GM12878 (cell line): ENCODE data around the gene B4GALT3. TPM values are rescaled to one million over a fixed set of nuclear protein-coding genes. Genes with fewer than 3 reads are reported as not detected.

Experiments
- CHD1 ChIP-seq: IDR thresholded peaks from 2 replicates; pipeline ENCODE4 v1.6.1; 2012; ENCODE audit warnings: low read depth, low read length, improper control_type of control experiment
- EED ChIP-seq: sonication (generic); IDR thresholded peaks from 2 replicates; pipeline ENCODE4 v1.6.1; 2016; ENCODE audit warnings: antibody characterized with exemption, low read depth
- HDGF ChIP-seq: fragments of 450-650 bp; IDR thresholded peaks from 2 replicates; pipeline ENCODE4 v1.6.1; 2016; ENCODE audit warnings: antibody characterized with exemption
- MTA3 ChIP-seq: IDR thresholded peaks from 2 replicates; pipeline ENCODE4 v1.6.1; 2012; ENCODE audit warnings: low read length, inconsistent platforms, borderline replicate concordance
- NFYB ChIP-seq: IDR thresholded peaks from 2 replicates; pipeline ENCODE4 v1.6.1; 2011; ENCODE audit warnings: low read depth, mild to moderate bottlenecking, low read length, improper control_type of control experiment, moderate library complexity; ENCODE audit not compliant: insufficient read depth
- RAD21 ChIP-seq: IDR thresholded peaks from 2 replicates; pipeline ENCODE4 v1.6.1; 2011; ENCODE audit warnings: mild to moderate bottlenecking, low read depth, low read length, moderate library complexity; ENCODE audit not compliant: insufficient read depth
- RELA ChIP-seq: fragments of 450-650 bp; IDR thresholded peaks from 2 replicates; pipeline ENCODE4 v1.8.0; 2014; ENCODE audit warnings: borderline replicate concordance; ENCODE audit not compliant: partially characterized antibody
- SIN3A ChIP-seq: IDR thresholded peaks from 2 replicates; pipeline ENCODE4 v1.6.1; 2012; ENCODE audit warnings: low read depth, low read length, improper control_type of control experiment
- SRF ChIP-seq, 2 experiments: IDR thresholded peaks; 2 replicates each; pipeline ENCODE4 v1.6.1; 2011; ENCODE audit warnings: low read depth in 2 of 2, low read length in 2 of 2, mild to moderate bottlenecking in 1 of 2, moderate library complexity in 1 of 2
- STAT1 ChIP-seq: fragments of 450-650 bp; conservative IDR thresholded peaks from 2 replicates; pipeline ENCODE4 v1.6.1; 2014; ENCODE audit warnings: antibody characterized with exemption, mild to moderate bottlenecking
- STAT3 ChIP-seq: IDR thresholded peaks from 2 replicates; pipeline ENCODE4 v1.6.1; 2011; ENCODE audit warnings: low read depth, low read length, improper control_type of control experiment
- TARDBP ChIP-seq: IDR thresholded peaks from 2 replicates; pipeline ENCODE4 v1.6.1; 2016; ENCODE audit warnings: borderline replicate concordance
- YY1 ChIP-seq: IDR thresholded peaks from 2 replicates; pipeline ENCODE4 v1.6.1; 2011; ENCODE audit warnings: low read depth, mild to moderate bottlenecking, low read length
- ZBED1 ChIP-seq: IDR thresholded peaks from 2 replicates; pipeline ENCODE4 v1.6.1; 2016; ENCODE audit warnings: borderline replicate concordance
- ZBTB40 ChIP-seq: fragments of 450-650 bp; IDR thresholded peaks from 2 replicates; pipeline ENCODE4 v1.6.1; 2016; ENCODE audit warnings: mild to moderate bottlenecking, moderate library complexity, borderline replicate concordance
- ZNF384 ChIP-seq: IDR thresholded peaks from 2 replicates; pipeline ENCODE4 v1.6.1; 2012; ENCODE audit warnings: low read depth, mild to moderate bottlenecking, low read length, improper control_type of control experiment, borderline replicate concordance
- ZZZ3 ChIP-seq: IDR thresholded peaks from 2 replicates; pipeline ENCODE4 v1.6.1; 2011; ENCODE audit warnings: low read depth; ENCODE audit not compliant: control insufficient read depth, insufficient read length
- polyA plus RNA-seq, 11 experiments: library from polyadenylated mRNA; depleted of rRNA in 4 of 11; unstranded in 6 of 11; stranded (reverse) in 5 of 11; fragments of >200 nt; fragmentation: Nextera tagmentation in 4 of 11; fragmentation: Illumina TruSeq in 1 of 11; extraction: Ambion mirVana in 4 of 11; extraction: Trizol in 1 of 11; gene quantifications; 1 replicate in 1 of 11; 2 replicates in 10 of 11; pipeline versions ENCODE4 v1.2.1 to v1.2.3, GENCODE V29; 2011 to 2016; ENCODE audit warnings: inconsistent platforms in 2 of 11, missing spikeins in 2 of 11, low read depth in 1 of 11
- total RNA-seq, 4 experiments: library from RNA; depleted of rRNA in 3 of 4; stranded (reverse); fragments of >200 nt in 3 of 4; fragmentation: Illumina TruSeq in 1 of 4; extraction: Trizol in 1 of 4; gene quantifications; 2 replicates each; pipeline versions ENCODE4 v1.2.1 to v1.2.3, GENCODE V29; 2013 to 2021
- TF ChIP-seq, protein P1 (sequence below): IDR thresholded peaks from 2 replicates; pipeline ENCODE4 v1.6.1; 2011; ENCODE audit warnings: mild to moderate bottlenecking, low read depth, low read length, moderate library complexity; ENCODE audit not compliant: insufficient replicate concordance
- TF ChIP-seq, protein P2 (sequence below): fragments of 150-350 bp; IDR thresholded peaks from 2 replicates; pipeline ENCODE4 v1.6.1; 2014; ENCODE audit warnings: mild to moderate bottlenecking, low read depth, low read length
- TF ChIP-seq, protein P3 (sequence below): IDR thresholded peaks from 2 replicates; pipeline ENCODE4 v1.6.1; 2011; ENCODE audit warnings: borderline replicate concordance, low read depth, mild to moderate bottlenecking, moderate library complexity, mixed read lengths, low read length; ENCODE audit not compliant: insufficient read depth; ENCODE audit errors: extremely low read length
- TF ChIP-seq, protein P4 (sequence below): IDR thresholded peaks from 2 replicates; pipeline ENCODE4 v1.6.1; 2012; ENCODE audit warnings: low read depth, low read length, improper control_type of control experiment

The B4GALT3 gene
- total and polyA plus RNA-seq, 10 of the 15 experiments (the other 5 are each of a cell fraction or from before 2014, with no cell fraction given) = 27.1 to 58.9 (median 42.6) TPM

- TF ChIP-seq, protein P1, sequence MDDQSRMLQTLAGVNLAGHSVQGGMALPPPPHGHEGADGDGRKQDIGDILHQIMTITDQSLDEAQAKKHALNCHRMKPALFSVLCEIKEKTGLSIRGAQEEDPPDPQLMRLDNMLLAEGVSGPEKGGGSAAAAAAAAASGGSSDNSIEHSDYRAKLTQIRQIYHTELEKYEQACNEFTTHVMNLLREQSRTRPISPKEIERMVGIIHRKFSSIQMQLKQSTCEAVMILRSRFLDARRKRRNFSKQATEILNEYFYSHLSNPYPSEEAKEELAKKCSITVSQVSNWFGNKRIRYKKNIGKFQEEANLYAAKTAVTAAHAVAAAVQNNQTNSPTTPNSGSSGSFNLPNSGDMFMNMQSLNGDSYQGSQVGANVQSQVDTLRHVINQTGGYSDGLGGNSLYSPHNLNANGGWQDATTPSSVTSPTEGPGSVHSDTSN = no peak
- TF ChIP-seq TARDBP (0 out of 2 replicates have a peak, but pooled peaks have one; percentile 65), EED (no peak), ZBTB40 (no peak), RAD21 (peak; percentile 17; the same call in 1 of the 2 replicates), MTA3 (no peak), SIN3A (no peak), ZNF384 (no peak), STAT3 (no peak), NFYB (no peak), ZZZ3 (no peak), ZBED1 (no peak; the same call in 1 of the 2 replicates), SRF (IDR thresholded peaks at IDR 0.05; ENCODE audit: low read depth in 2 of 2, low read length in 2 of 2) (no peak), STAT1 (no peak), CHD1 (no peak), YY1 (peak; percentile 100), HDGF (0 out of 2 replicates have a peak, but pooled peaks have one; percentile 28), RELA (no peak)
- TF ChIP-seq, protein P2, sequence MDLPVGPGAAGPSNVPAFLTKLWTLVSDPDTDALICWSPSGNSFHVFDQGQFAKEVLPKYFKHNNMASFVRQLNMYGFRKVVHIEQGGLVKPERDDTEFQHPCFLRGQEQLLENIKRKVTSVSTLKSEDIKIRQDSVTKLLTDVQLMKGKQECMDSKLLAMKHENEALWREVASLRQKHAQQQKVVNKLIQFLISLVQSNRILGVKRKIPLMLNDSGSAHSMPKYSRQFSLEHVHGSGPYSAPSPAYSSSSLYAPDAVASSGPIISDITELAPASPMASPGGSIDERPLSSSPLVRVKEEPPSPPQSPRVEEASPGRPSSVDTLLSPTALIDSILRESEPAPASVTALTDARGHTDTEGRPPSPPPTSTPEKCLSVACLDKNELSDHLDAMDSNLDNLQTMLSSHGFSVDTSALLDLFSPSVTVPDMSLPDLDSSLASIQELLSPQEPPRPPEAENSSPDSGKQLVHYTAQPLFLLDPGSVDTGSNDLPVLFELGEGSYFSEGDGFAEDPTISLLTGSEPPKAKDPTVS = no peak
- TF ChIP-seq, protein P3, sequence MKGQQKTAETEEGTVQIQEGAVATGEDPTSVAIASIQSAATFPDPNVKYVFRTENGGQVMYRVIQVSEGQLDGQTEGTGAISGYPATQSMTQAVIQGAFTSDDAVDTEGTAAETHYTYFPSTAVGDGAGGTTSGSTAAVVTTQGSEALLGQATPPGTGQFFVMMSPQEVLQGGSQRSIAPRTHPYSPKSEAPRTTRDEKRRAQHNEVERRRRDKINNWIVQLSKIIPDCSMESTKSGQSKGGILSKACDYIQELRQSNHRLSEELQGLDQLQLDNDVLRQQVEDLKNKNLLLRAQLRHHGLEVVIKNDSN = peak; percentile 15
- TF ChIP-seq, protein P4, sequence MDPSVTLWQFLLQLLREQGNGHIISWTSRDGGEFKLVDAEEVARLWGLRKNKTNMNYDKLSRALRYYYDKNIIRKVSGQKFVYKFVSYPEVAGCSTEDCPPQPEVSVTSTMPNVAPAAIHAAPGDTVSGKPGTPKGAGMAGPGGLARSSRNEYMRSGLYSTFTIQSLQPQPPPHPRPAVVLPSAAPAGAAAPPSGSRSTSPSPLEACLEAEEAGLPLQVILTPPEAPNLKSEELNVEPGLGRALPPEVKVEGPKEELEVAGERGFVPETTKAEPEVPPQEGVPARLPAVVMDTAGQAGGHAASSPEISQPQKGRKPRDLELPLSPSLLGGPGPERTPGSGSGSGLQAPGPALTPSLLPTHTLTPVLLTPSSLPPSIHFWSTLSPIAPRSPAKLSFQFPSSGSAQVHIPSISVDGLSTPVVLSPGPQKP = no peak
Observed at GRCh38 chr1:161177112-161177935, at the start of gene B4GALT3 (continued).
